GM21528 (cell line): ENCODE measurements around the gene RXFP2.
A peak's percentile ranks its signal among the peaks of the same experiment; 100 is the strongest.

Experiments
- ATAC-seq: cut with Tn5 transposase; IDR thresholded peaks from one replicate; pipeline ENCODE4 v1.9.1; 2021; ENCODE audit warnings: mild to moderate bottlenecking, moderate library complexity; ENCODE audit not compliant: unreplicated experiment, low FRiP score

The RXFP2 gene

GRCh38 chr13:31818236-31818635, 78.9 kb downstream of the RXFP2 start:
- ATAC-seq = no peak

- no peak for ATAC-seq
Observed at GRCh38 chr13:31824705-31825517, 85.6 kb downstream of the RXFP2 start.

DNA sequence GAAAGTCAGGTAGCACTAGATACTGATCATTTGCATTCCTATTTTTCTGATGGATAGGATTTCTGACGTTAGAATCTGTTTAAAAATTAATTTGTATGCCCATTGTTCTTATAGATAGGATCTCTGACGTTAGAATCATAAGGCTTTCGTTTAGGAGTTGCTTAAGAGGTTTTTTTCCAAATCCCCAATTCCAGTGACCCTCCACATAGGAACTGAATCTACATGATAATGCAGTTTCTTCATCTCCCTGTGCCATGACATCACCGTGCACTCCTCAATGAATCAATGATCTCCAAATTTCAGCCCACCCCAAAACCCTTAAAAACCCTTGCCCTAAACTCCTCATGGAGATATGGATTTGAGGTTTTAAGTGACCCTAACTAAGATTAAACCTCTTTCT, 87.2 kb downstream of the RXFP2 start:
- ATAC-seq = no peak

- ATAC-seq = no peak
Observed at GRCh38 chr13:31827707-31828106, 88.4 kb downstream of the RXFP2 start.

- ATAC-seq = no peak
Observed at GRCh38 chr13:31835932-31836331, 96.6 kb downstream of the RXFP2 start.

DNA sequence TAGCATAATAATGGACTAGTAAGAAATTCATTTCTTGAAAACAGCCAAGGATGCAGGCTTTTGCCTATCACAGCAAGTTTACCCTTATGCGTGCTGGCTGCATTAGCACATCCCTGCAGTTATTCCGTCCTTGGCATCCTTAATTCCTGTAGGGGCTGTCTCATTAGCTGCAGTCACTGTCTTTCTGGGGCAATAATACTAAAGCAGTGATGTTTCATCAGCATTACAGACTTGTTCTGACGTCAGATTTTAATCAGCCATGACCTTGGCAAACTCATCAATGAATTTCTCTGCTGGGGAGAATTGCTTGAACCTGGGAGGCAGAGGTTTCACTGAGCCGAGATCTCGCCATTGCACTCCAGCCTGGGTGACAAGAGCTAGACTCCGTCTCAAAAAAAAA, 103.7 kb downstream of the RXFP2 start:
- no peak for ATAC-seq

DNA sequence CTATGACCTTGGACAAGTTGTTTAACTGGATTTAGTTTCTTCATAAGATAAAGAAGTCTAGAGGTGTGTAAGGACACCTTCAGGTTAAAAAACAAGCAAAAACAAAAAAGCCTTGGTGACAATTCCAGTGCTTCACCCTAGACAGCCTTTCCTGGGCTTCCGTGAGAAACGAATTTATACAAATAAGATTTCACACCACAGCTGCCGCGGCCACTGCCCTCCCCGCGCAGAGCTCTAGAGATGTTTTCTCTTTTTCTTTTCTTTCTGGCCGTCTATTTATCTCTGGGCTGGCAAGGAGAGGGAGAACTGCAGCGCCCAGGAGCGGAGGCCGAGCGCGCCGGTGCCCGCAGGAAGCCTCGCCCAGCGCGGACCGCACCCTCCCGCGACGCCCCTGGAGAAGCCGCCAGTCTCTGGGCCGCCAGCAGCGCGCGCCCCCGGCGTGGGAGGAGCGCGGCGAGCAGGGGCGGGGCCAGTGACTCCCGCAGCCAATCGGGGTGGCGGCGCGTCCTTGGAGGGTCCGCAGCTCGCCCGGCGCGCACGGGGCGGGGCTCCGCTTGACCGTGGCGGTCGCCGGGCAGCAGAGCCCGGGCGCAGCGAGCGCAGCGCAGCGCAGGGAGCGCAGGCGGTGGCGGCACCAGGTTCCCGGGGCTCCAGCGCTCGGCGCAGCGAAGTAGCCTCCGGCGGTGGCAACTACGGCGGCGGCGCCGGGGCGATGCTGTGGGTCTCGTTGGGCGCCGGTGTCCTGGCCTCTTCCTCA, 107.0 kb downstream of the RXFP2 start:
- peak; percentile 98 for ATAC-seq

- no peak for ATAC-seq
Observed at GRCh38 chr13:31846961-31847752, 107.8 kb downstream of the RXFP2 start.

DNA sequence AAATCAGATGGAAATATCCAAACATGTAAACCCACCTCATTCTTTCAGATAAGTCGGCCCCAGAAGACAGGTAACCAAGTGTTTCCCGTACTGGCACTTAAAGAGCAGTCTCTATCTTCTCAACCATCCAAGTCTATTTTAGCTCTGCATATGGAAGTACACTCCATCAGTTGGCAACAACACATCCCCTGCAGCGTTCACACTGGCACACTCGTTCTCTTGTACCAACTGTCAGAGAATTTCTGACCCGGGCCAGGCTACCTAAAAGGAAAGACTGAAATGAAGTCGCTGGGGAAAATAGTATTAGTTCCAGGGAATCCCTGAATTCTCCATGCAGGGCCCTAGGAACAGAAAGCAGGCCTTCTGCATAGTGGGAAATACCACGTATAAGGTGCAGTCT, 109.3 kb downstream of the RXFP2 start:
- no peak for ATAC-seq

DNA sequence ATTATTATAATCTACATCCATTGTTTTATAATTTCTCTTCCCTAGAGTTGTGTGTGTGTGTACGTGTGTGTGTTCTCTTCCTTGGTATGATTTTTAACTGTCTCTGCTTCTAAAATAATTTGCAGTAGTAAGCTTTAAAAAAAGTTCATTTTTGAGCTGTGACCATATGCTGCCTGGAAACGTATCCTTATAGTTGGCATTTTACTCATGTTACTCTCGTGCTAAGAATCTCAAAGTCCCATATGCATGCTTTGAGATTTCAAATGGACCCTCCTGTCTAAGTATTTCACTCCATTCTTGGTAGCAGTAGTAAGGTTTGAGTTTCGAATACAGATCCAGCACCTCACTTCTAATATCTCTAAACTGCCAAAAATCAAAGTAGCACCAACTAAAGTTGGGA, 109.9 kb downstream of the RXFP2 start:
- no peak for ATAC-seq

- no peak for ATAC-seq
Observed at GRCh38 chr13:31850041-31850555, 110.8 kb downstream of the RXFP2 start.

DNA sequence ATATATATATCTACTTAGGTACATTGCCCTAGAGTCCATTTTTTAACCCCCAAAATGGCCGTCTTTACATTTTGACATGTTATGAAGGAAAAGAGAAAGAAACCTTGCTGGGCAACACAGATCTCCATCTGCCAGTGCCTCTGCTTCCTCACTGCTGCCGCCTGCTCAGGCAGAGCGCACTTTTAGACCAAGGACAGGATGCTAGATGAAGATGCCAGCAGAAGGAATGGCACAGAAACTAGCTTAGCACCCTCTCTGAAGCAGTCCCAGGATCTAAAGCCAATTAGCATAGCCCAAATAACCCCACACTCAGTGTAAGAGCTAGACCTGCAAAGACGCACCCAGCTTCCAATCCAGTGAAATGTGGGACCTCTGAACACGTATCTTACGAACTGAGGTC, 111.9 kb downstream of the RXFP2 start:
- ATAC-seq = no peak
